ENCODE results near the gene DCHS2.
A peak's percentile ranks its signal among the peaks of the same experiment; 100 is the strongest.

DCHS2 gene

GRCh38 chr4:154315741-154316140 lies 175.9 kb downstream of the DCHS2 start:
- DNase-seq (ENCODE audit: low read depth), result no peak
- Histone ChIP-seq H3K27me3 (replicated peaks; ENCODE audit: control insufficient read depth, insufficient read depth, low read length) (no peaks in the 10 kb centered on the region), H3K9me3 (ENCODE audit: control insufficient read depth, low read length) (peaks cover 13% of the 10 kb centered on the region), H3K9ac (ENCODE audit: low read length) (no peak overlapping the region), H3K4me3 (ENCODE audit: low read length) (no peak overlapping the region), H3K4me1 (ENCODE audit: control insufficient read depth, insufficient read depth, low read length) (no peaks in the 10 kb centered on the region), H3K36me3 (ENCODE audit: control insufficient read depth, insufficient read depth, low read length, severe bottlenecking) (no peaks in the 10 kb centered on the region)

- DNase-seq (ENCODE audit: low read depth), result peak; percentile 87
- no peaks in the 10 kb centered on the region for H3K36me3 ChIP-seq (ENCODE audit: control insufficient read depth, insufficient read depth, low read length, severe bottlenecking)
These were observed 177.4 kb downstream of the DCHS2 start for GRCh38 chr4:154314248-154314647.

GRCh38 chr4:154313004-154313585 lies 178.5 kb downstream of the DCHS2 start:
- Histone ChIP-seq H3K36me3 (ENCODE audit: control insufficient read depth, insufficient read depth, low read length, severe bottlenecking) (no peaks in the 10 kb centered on the region), H3K4me3 (ENCODE audit: low read length) (no peak overlapping the region), H3K27me3 (replicated peaks; ENCODE audit: control insufficient read depth, insufficient read depth, low read length) (no peaks in the 10 kb centered on the region), H3K9ac (ENCODE audit: low read length) (no peak overlapping the region), H3K9me3 (ENCODE audit: control insufficient read depth, low read length) (peaks cover 9% of the 10 kb centered on the region), H3K4me1 (ENCODE audit: control insufficient read depth, insufficient read depth, low read length) (no peaks in the 10 kb centered on the region)
- DNase-seq (ENCODE audit: low read depth), result peak; percentile 55

More at GRCh38 chr4:154314248-154314647, 177.4 kb downstream of the DCHS2 start:
- no peak overlapping the region for H3K4me3 ChIP-seq (ENCODE audit: low read length)
- H3K27me3 ChIP-seq (replicated peaks; ENCODE audit: control insufficient read depth, insufficient read depth, low read length), result no peaks in the 10 kb centered on the region
- H3K4me1 ChIP-seq (ENCODE audit: control insufficient read depth, insufficient read depth, low read length), result no peaks in the 10 kb centered on the region
- H3K9ac ChIP-seq (ENCODE audit: low read length), result no peak overlapping the region
- peaks cover 10% of the 10 kb centered on the region for H3K9me3 ChIP-seq (ENCODE audit: control insufficient read depth, low read length)

GRCh38 chr4:154312246-154312645 lies 179.4 kb downstream of the DCHS2 start:
- H3K9ac ChIP-seq (ENCODE audit: low read length), result no peak overlapping the region
- peaks cover 14% of the 10 kb centered on the region for H3K9me3 ChIP-seq (ENCODE audit: control insufficient read depth, low read length)
- no peaks in the 10 kb centered on the region for H3K36me3 ChIP-seq (ENCODE audit: control insufficient read depth, insufficient read depth, low read length, severe bottlenecking)
- H3K27me3 ChIP-seq (replicated peaks; ENCODE audit: control insufficient read depth, insufficient read depth, low read length), result no peaks in the 10 kb centered on the region
- peaks cover 2% of the 10 kb centered on the region for H3K4me1 ChIP-seq (ENCODE audit: control insufficient read depth, insufficient read depth, low read length)
- no peak overlapping the region for H3K4me3 ChIP-seq (ENCODE audit: low read length)
- DNase-seq (ENCODE audit: low read depth), result no peak

- no peak overlapping the region for H3K4me3 ChIP-seq (ENCODE audit: low read length)
- DNase-seq (ENCODE audit: low read depth), result no peak
- no peaks in the 10 kb centered on the region for H3K27me3 ChIP-seq (replicated peaks; ENCODE audit: control insufficient read depth, insufficient read depth, low read length)
- H3K9ac ChIP-seq (ENCODE audit: low read length), result no peak overlapping the region
- no peaks in the 10 kb centered on the region for H3K36me3 ChIP-seq (ENCODE audit: control insufficient read depth, insufficient read depth, low read length, severe bottlenecking)
- peaks cover 14% of the 10 kb centered on the region for H3K9me3 ChIP-seq (ENCODE audit: control insufficient read depth, low read length)
- peaks cover 11% of the 10 kb centered on the region for H3K4me1 ChIP-seq (ENCODE audit: control insufficient read depth, insufficient read depth, low read length)
These were observed 181.0 kb downstream of the DCHS2 start for GRCh38 chr4:154310578-154310977.

GRCh38 chr4:154308207-154308606 lies 183.4 kb downstream of the DCHS2 start:
- no peaks in the 10 kb centered on the region for H3K27me3 ChIP-seq (replicated peaks; ENCODE audit: control insufficient read depth, insufficient read depth, low read length)
- DNase-seq (ENCODE audit: low read depth), result no peak
- H3K4me1 ChIP-seq (ENCODE audit: control insufficient read depth, insufficient read depth, low read length), result peaks cover 16% of the 10 kb centered on the region
- H3K36me3 ChIP-seq (ENCODE audit: control insufficient read depth, insufficient read depth, low read length, severe bottlenecking), result no peaks in the 10 kb centered on the region
- H3K4me3 ChIP-seq (ENCODE audit: low read length), result no peak overlapping the region
- H3K9ac ChIP-seq (ENCODE audit: low read length), result no peak overlapping the region
- H3K9me3 ChIP-seq (ENCODE audit: control insufficient read depth, low read length), result peaks cover 14% of the 10 kb centered on the region

- Histone ChIP-seq H3K27me3 (replicated peaks; ENCODE audit: control insufficient read depth, insufficient read depth, low read length) (no peaks in the 10 kb centered on the region), H3K4me1 (ENCODE audit: control insufficient read depth, insufficient read depth, low read length) (peaks cover 16% of the 10 kb centered on the region), H3K36me3 (ENCODE audit: control insufficient read depth, insufficient read depth, low read length, severe bottlenecking) (no peaks in the 10 kb centered on the region), H3K9ac (ENCODE audit: low read length) (no peak overlapping the region), H3K9me3 (ENCODE audit: control insufficient read depth, low read length) (peaks cover 14% of the 10 kb centered on the region), H3K4me3 (ENCODE audit: low read length) (no peak overlapping the region)
- no peak for DNase-seq (ENCODE audit: low read depth)
These were observed 184.1 kb downstream of the DCHS2 start for GRCh38 chr4:154307451-154307850.

GRCh38 chr4:154305616-154306015 lies 186.0 kb downstream of the DCHS2 start:
- no peaks in the 10 kb centered on the region for H3K27me3 ChIP-seq (replicated peaks; ENCODE audit: control insufficient read depth, insufficient read depth, low read length)
- peaks cover 16% of the 10 kb centered on the region for H3K4me1 ChIP-seq (ENCODE audit: control insufficient read depth, insufficient read depth, low read length)
- no peak for DNase-seq (ENCODE audit: low read depth)
- H3K9me3 ChIP-seq (ENCODE audit: control insufficient read depth, low read length), result peaks cover 14% of the 10 kb centered on the region
- no peak overlapping the region for H3K9ac ChIP-seq (ENCODE audit: low read length)
- no peaks in the 10 kb centered on the region for H3K36me3 ChIP-seq (ENCODE audit: control insufficient read depth, insufficient read depth, low read length, severe bottlenecking)
- no peak overlapping the region for H3K4me3 ChIP-seq (ENCODE audit: low read length)

GRCh38 chr4:154304679-154305078 lies 186.9 kb downstream of the DCHS2 start:
- Histone ChIP-seq H3K9me3 (ENCODE audit: control insufficient read depth, low read length) (peaks cover 14% of the 10 kb centered on the region), H3K36me3 (ENCODE audit: control insufficient read depth, insufficient read depth, low read length, severe bottlenecking) (no peaks in the 10 kb centered on the region), H3K27me3 (replicated peaks; ENCODE audit: control insufficient read depth, insufficient read depth, low read length) (no peaks in the 10 kb centered on the region), H3K4me1 (ENCODE audit: control insufficient read depth, insufficient read depth, low read length) (peaks cover 16% of the 10 kb centered on the region), H3K4me3 (ENCODE audit: low read length) (no peak overlapping the region), H3K9ac (ENCODE audit: low read length) (no peak overlapping the region)
- no peak for DNase-seq (ENCODE audit: low read depth)

- Histone ChIP-seq H3K27me3 (replicated peaks; ENCODE audit: control insufficient read depth, insufficient read depth, low read length) (no peaks in the 10 kb centered on the region), H3K36me3 (ENCODE audit: control insufficient read depth, insufficient read depth, low read length, severe bottlenecking) (no peaks in the 10 kb centered on the region), H3K4me1 (ENCODE audit: control insufficient read depth, insufficient read depth, low read length) (no peaks in the 10 kb centered on the region), H3K9ac (ENCODE audit: low read length) (no peak overlapping the region), H3K9me3 (ENCODE audit: control insufficient read depth, low read length) (peaks cover 9% of the 10 kb centered on the region), H3K4me3 (ENCODE audit: low read length) (no peak overlapping the region)
- no peak for DNase-seq (ENCODE audit: low read depth)
These were observed 196.8 kb downstream of the DCHS2 start for GRCh38 chr4:154294652-154295350.

GRCh38 chr4:154293427-154293826 lies 198.2 kb downstream of the DCHS2 start:
- Histone ChIP-seq H3K4me1 (ENCODE audit: control insufficient read depth, insufficient read depth, low read length) (no peaks in the 10 kb centered on the region), H3K36me3 (ENCODE audit: control insufficient read depth, insufficient read depth, low read length, severe bottlenecking) (no peaks in the 10 kb centered on the region), H3K27me3 (replicated peaks; ENCODE audit: control insufficient read depth, insufficient read depth, low read length) (no peaks in the 10 kb centered on the region), H3K9me3 (ENCODE audit: control insufficient read depth, low read length) (peaks cover 19% of the 10 kb centered on the region), H3K4me3 (ENCODE audit: low read length) (no peak overlapping the region), H3K9ac (ENCODE audit: low read length) (no peak overlapping the region)
- no peak for DNase-seq (ENCODE audit: low read depth)
